HEK293 (cell line): ENCODE results near the gene AMN.
A peak's percentile ranks its signal among the peaks of the same experiment; 100 is the strongest.

Experiments
- CTCF ChIA-PET: fragments of 350-600 bp; formaldehyde crosslinking; extraction: SDS; loops from one replicate; lab custom pipeline; 2021; ENCODE audit warnings: antibody characterized with exemption; lab: Yijun Ruan, JAX
- POLR2A ChIA-PET: fragments of 300-600 bp; formaldehyde crosslinking; extraction: SDS; loops from one replicate; lab custom pipeline; 2020; ENCODE audit warnings: antibody characterized with exemption, inconsistent platforms; lab: Yijun Ruan, JAX
- H3K27ac ChIP-seq: fragments of 200-500 bp; sonication (Bioruptor generic); 2 replicates; pipeline ENCODE4 v1.5.1; 2014; ENCODE audit warnings: low read depth, low read length, control low read depth, inconsistent platforms; ENCODE audit errors: extremely low read depth
- H3K36me3 ChIP-seq, 2 experiments: fragments of 200-500 bp in 1 of 2; sonication (Bioruptor generic) in 1 of 2; 1 replicate in 1 of 2; 2 replicates in 1 of 2; pipeline ENCODE4 v1.5.1; 2014 to 2017; ENCODE audit warnings: inconsistent platforms in 2 of 2, low read length in 2 of 2; ENCODE audit not compliant: control insufficient read depth in 2 of 2, insufficient read depth in 1 of 2
- H3K4me1 ChIP-seq: fragments of 200-500 bp; sonication (Bioruptor generic); 2 replicates; pipeline ENCODE4 v1.5.1; 2014; ENCODE audit warnings: mild to moderate bottlenecking, low read length, inconsistent platforms; ENCODE audit not compliant: control insufficient read depth, insufficient read depth
- H3K4me3 ChIP-seq: 2 replicates; pipeline ENCODE4 v1.5.1; 2011; ENCODE audit warnings: low read depth, mild to moderate bottlenecking, control low read depth, low read length, moderate library complexity
- H3K9me3 ChIP-seq: fragments of 200-500 bp; sonication (Bioruptor generic); 2 replicates; pipeline ENCODE4 v1.5.1; 2014; ENCODE audit warnings: low read depth, low read length, inconsistent platforms; ENCODE audit not compliant: control insufficient read depth, insufficient read depth
- KLF16 ChIP-seq: fragments of 450-650 bp; formaldehyde crosslinking; IDR thresholded peaks from 2 replicates; pipeline ENCODE4 v1.5.1; 2017; ENCODE audit warnings: missing biosample characterization, missing genetic modification characterization
- KLF9 ChIP-seq: fragments of 450-650 bp; formaldehyde crosslinking; IDR thresholded peaks from 2 replicates; pipeline ENCODE4 v1.5.1; 2016; ENCODE audit warnings: missing biosample characterization, missing genetic modification characterization, low read depth
- OSR2 ChIP-seq: fragments of 450-650 bp; formaldehyde crosslinking; IDR thresholded peaks from 2 replicates; pipeline ENCODE4 v1.5.1; 2016; ENCODE audit warnings: missing biosample characterization, missing genetic modification characterization
- REPIN1 ChIP-seq: fragments of 450-650 bp; formaldehyde crosslinking; IDR thresholded peaks from 2 replicates; pipeline ENCODE4 v1.5.1; 2017; ENCODE audit warnings: missing biosample characterization, missing genetic modification characterization, low read depth
- SCRT2 ChIP-seq: fragments of 450-650 bp; formaldehyde crosslinking; IDR thresholded peaks from 2 replicates; pipeline ENCODE4 v1.5.1; 2016; ENCODE audit warnings: missing biosample characterization, missing genetic modification characterization
- WT1 ChIP-seq: fragments of 450-650 bp; formaldehyde crosslinking; IDR thresholded peaks from 2 replicates; pipeline ENCODE4 v1.5.1; 2016; ENCODE audit warnings: missing biosample characterization, missing genetic modification characterization
- ZBTB17 ChIP-seq: fragments of 450-650 bp; formaldehyde crosslinking; IDR thresholded peaks from 2 replicates; pipeline ENCODE4 v1.5.1; 2016; ENCODE audit warnings: missing biosample characterization, missing genetic modification characterization
- ZBTB48 ChIP-seq: fragments of 450-650 bp; formaldehyde crosslinking; IDR thresholded peaks from 2 replicates; pipeline ENCODE4 v1.5.1; 2016; ENCODE audit warnings: missing biosample characterization, missing genetic modification characterization
- ZEB2 ChIP-seq: fragments of 450-650 bp; formaldehyde crosslinking; IDR thresholded peaks from 2 replicates; pipeline ENCODE4 v1.5.1; 2016; ENCODE audit warnings: missing biosample characterization, missing genetic modification characterization
- ZNF157 ChIP-seq: fragments of 450-650 bp; formaldehyde crosslinking; IDR thresholded peaks from 2 replicates; pipeline ENCODE4 v1.5.1; 2016; ENCODE audit warnings: missing biosample characterization, missing genetic modification characterization
- ZNF211 ChIP-seq: fragments of 450-650 bp; formaldehyde crosslinking; IDR thresholded peaks from 2 replicates; pipeline ENCODE4 v1.5.1; 2016; ENCODE audit warnings: low read depth, missing biosample characterization, missing genetic modification characterization
- ZNF214 ChIP-seq: fragments of 450-650 bp; formaldehyde crosslinking; IDR thresholded peaks from 2 replicates; pipeline ENCODE4 v1.5.1; 2017; ENCODE audit warnings: missing biosample characterization, mild to moderate bottlenecking, missing genetic modification characterization, borderline replicate concordance
- ZNF335 ChIP-seq: fragments of 450-650 bp; formaldehyde crosslinking; conservative IDR thresholded peaks from 2 replicates; pipeline ENCODE4 v1.5.1; 2016; ENCODE audit warnings: missing biosample characterization, missing genetic modification characterization
- ZNF362 ChIP-seq: fragments of 450-650 bp; formaldehyde crosslinking; IDR thresholded peaks from 2 replicates; pipeline ENCODE4 v1.5.1; 2016; ENCODE audit warnings: missing biosample characterization, missing genetic modification characterization
- ZNF398 ChIP-seq: fragments of 450-650 bp; formaldehyde crosslinking; IDR thresholded peaks from 2 replicates; pipeline ENCODE4 v1.5.1; 2017; ENCODE audit warnings: missing biosample characterization, missing genetic modification characterization
- ZNF404 ChIP-seq: fragments of 450-650 bp; formaldehyde crosslinking; IDR thresholded peaks from 2 replicates; pipeline ENCODE4 v1.5.1; 2017; ENCODE audit warnings: missing biosample characterization, missing genetic modification characterization
- ZNF529 ChIP-seq: fragments of 450-650 bp; formaldehyde crosslinking; IDR thresholded peaks from 2 replicates; pipeline ENCODE4 v1.5.1; 2017; ENCODE audit warnings: missing genetic modification characterization, missing biosample characterization; ENCODE audit not compliant: insufficient replicate concordance
- ZNF558 ChIP-seq: fragments of 450-650 bp; formaldehyde crosslinking; IDR thresholded peaks from 2 replicates; pipeline ENCODE4 v1.5.1; 2016; ENCODE audit warnings: missing biosample characterization, missing genetic modification characterization
- ZNF596 ChIP-seq: fragments of 450-650 bp; IDR thresholded peaks from 2 replicates; pipeline ENCODE4 v1.5.0; 2018; ENCODE audit warnings: missing biosample characterization, mild to moderate bottlenecking, missing genetic modification characterization, moderate library complexity
- ZNF623 ChIP-seq: fragments of 450-650 bp; formaldehyde crosslinking; IDR thresholded peaks from 2 replicates; pipeline ENCODE4 v1.5.1; 2016; ENCODE audit warnings: missing biosample characterization, missing genetic modification characterization
- ZNF624 ChIP-seq: fragments of 450-650 bp; formaldehyde crosslinking; IDR thresholded peaks from 2 replicates; pipeline ENCODE4 v1.5.1; 2017; ENCODE audit warnings: missing biosample characterization, missing genetic modification characterization
- ZNF664 ChIP-seq: fragments of 450-650 bp; formaldehyde crosslinking; IDR thresholded peaks from 2 replicates; pipeline ENCODE4 v1.5.1; 2016; ENCODE audit warnings: missing biosample characterization, missing genetic modification characterization
- ZNF747 ChIP-seq: fragments of 450-650 bp; formaldehyde crosslinking; IDR thresholded peaks from 2 replicates; pipeline ENCODE4 v1.5.1; 2016; ENCODE audit warnings: missing biosample characterization, missing genetic modification characterization
- ZNF776 ChIP-seq: fragments of 450-650 bp; formaldehyde crosslinking; IDR thresholded peaks from 2 replicates; pipeline ENCODE4 v1.5.0; 2017; ENCODE audit warnings: missing biosample characterization, missing genetic modification characterization, borderline replicate concordance
- ZNF843 ChIP-seq: fragments of 450-650 bp; formaldehyde crosslinking; IDR thresholded peaks from 2 replicates; pipeline ENCODE4 v1.5.1; 2016; ENCODE audit warnings: missing biosample characterization, missing genetic modification characterization
- ZSCAN23 ChIP-seq: fragments of 450-650 bp; formaldehyde crosslinking; IDR thresholded peaks from 2 replicates; pipeline ENCODE4 v1.5.1; 2016; ENCODE audit warnings: missing biosample characterization, missing genetic modification characterization
- TF ChIP-seq, protein P1 (sequence below): fragments of 450-650 bp; formaldehyde crosslinking; IDR thresholded peaks from 2 replicates; pipeline ENCODE4 v1.5.1; 2016; ENCODE audit warnings: missing biosample characterization, missing genetic modification characterization, low read depth
- TF ChIP-seq, protein P2 (sequence below): fragments of 450-650 bp; formaldehyde crosslinking; IDR thresholded peaks from 2 replicates; pipeline ENCODE4 v1.5.1; 2016; ENCODE audit warnings: missing biosample characterization, missing genetic modification characterization
- TF ChIP-seq, protein P3 (sequence below): fragments of 450-650 bp; formaldehyde crosslinking; IDR thresholded peaks from 2 replicates; pipeline ENCODE4 v1.5.1; 2016; ENCODE audit warnings: missing biosample characterization, missing genetic modification characterization
- TF ChIP-seq, protein P4 (sequence below): fragments of 450-650 bp; formaldehyde crosslinking; IDR thresholded peaks from 2 replicates; pipeline ENCODE4 v1.5.1; 2016; ENCODE audit warnings: missing biosample characterization, missing genetic modification characterization

The AMN gene

GRCh38 chr14:102875652-102876051 is 46.8 kb upstream of the AMN start:
- Histone ChIP-seq H3K9me3 (no peaks in the 10 kb centered on the region), H3K36me3 (peaks cover 16 to 63% of the 10 kb centered on the region in 2 experiments; a peak in 2 of 3 replicates), H3K4me3 (no peak overlapping the region), H3K4me1 (no peaks in the 10 kb centered on the region), H3K27ac (no peak overlapping the region)
- CTCF ChIA-PET, result interaction anchor here (0.5 kb wide), 1 partner anchor 16 kb away, joined by 8 read pairs; no protein-coding TSS in a partner anchor
- POLR2A ChIA-PET, result no interaction called here
- TF ChIP-seq SCRT2 (peak; percentile 30; the same call in 1 of the 2 replicates), ZNF747 (tag by site-specific recombination) (no peak), ZBTB17 (tag by site-specific recombination) (no peak), ZNF843 (tag by site-specific recombination) (no peak), KLF9 (tag by site-specific recombination) (no peak), REPIN1 (tag by site-specific recombination) (no peak), ZSCAN23 (tag by site-specific recombination) (no peak), ZNF398 (tag by site-specific recombination) (peak; percentile 68), ZNF664 (tag by site-specific recombination) (no peak), ZNF623 (tag by site-specific recombination) (no peak), ZNF404 (tag by site-specific recombination) (no peak), ZNF776 (tag by site-specific recombination) (no peak), ZNF558 (no peak), ZNF362 (tag by site-specific recombination) (0 out of 2 replicates have a peak, but pooled peaks have one; percentile 15), ZNF335 (no peak), ZBTB48 (no peak), ZNF157 (tag by site-specific recombination) (no peak), WT1 (tag by site-specific recombination) (no peak), ZNF211 (no peak), ZEB2 (tag by site-specific recombination) (peak; percentile 68), OSR2 (tag by site-specific recombination) (0 out of 2 replicates have a peak, but pooled peaks have one; percentile 40), ZNF596 (tag by site-specific recombination) (no peak), ZNF214 (no peak), ZNF529 (no peak), KLF16 (no peak), ZNF624 (tag by site-specific recombination) (no peak)
- TF ChIP-seq, protein P1, sequence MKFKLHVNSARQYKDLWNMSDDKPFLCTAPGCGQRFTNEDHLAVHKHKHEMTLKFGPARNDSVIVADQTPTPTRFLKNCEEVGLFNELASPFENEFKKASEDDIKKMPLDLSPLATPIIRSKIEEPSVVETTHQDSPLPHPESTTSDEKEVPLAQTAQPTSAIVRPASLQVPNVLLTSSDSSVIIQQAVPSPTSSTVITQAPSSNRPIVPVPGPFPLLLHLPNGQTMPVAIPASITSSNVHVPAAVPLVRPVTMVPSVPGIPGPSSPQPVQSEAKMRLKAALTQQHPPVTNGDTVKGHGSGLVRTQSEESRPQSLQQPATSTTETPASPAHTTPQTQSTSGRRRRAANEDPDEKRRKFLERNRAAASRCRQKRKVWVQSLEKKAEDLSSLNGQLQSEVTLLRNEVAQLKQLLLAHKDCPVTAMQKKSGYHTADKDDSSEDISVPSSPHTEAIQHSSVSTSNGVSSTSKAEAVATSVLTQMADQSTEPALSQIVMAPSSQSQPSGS (tag by site-specific recombination), result peak; percentile 82
- TF ChIP-seq, protein P2, sequence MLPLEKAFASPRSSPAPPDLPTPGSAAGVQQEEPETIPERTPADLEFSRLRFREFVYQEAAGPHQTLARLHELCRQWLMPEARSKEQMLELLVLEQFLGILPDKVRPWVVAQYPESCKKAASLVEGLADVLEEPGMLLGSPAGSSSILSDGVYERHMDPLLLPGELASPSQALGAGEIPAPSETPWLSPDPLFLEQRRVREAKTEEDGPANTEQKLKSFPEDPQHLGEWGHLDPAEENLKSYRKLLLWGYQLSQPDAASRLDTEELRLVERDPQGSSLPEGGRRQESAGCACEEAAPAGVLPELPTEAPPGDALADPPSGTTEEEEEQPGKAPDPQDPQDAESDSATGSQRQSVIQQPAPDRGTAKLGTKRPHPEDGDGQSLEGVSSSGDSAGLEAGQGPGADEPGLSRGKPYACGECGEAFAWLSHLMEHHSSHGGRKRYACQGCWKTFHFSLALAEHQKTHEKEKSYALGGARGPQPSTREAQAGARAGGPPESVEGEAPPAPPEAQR (tag by site-specific recombination), result no peak
- TF ChIP-seq, protein P3, sequence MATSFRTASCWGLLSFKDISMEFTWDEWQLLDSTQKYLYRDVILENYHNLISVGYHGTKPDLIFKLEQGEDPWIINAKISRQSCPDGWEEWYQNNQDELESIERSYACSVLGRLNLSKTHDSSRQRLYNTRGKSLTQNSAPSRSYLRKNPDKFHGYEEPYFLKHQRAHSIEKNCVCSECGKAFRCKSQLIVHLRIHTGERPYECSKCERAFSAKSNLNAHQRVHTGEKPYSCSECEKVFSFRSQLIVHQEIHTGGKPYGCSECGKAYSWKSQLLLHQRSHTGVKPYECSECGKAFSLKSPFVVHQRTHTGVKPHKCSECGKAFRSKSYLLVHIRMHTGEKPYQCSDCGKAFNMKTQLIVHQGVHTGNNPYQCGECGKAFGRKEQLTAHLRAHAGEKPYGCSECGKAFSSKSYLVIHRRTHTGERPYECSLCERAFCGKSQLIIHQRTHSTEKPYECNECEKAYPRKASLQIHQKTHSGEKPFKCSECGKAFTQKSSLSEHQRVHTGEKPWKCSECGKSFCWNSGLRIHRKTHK (tag by site-specific recombination), result no peak
- TF ChIP-seq, protein P4, sequence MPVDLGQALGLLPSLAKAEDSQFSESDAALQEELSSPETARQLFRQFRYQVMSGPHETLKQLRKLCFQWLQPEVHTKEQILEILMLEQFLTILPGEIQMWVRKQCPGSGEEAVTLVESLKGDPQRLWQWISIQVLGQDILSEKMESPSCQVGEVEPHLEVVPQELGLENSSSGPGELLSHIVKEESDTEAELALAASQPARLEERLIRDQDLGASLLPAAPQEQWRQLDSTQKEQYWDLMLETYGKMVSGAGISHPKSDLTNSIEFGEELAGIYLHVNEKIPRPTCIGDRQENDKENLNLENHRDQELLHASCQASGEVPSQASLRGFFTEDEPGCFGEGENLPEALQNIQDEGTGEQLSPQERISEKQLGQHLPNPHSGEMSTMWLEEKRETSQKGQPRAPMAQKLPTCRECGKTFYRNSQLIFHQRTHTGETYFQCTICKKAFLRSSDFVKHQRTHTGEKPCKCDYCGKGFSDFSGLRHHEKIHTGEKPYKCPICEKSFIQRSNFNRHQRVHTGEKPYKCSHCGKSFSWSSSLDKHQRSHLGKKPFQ (tag by site-specific recombination), result no peak
